T-helper 1 cell treated with Interleukin-12 subunit alpha and Interleukin-12 subunit beta and Interleukin-4 antibody, amounts not matched to agents 30 μg/mL and 1 μg/mL, for 36 hours (primary cell): Measurements from ENCODE around the gene FBXL22.

Source experiments
- H3K27ac Mint-ChIP-seq: one replicate; pipeline ENCODE4 v1.8.0; 2021; ENCODE audit warnings: mild to moderate bottlenecking, mixed read lengths
- H3K27me3 Mint-ChIP-seq: one replicate; pipeline ENCODE4 v1.8.0; 2021; ENCODE audit warnings: low read depth, mixed read lengths
- H3K36me3 Mint-ChIP-seq: one replicate; pipeline ENCODE4 v1.8.0; 2021; ENCODE audit warnings: low read depth, mixed read lengths
- H3K4me1 Mint-ChIP-seq: one replicate; pipeline ENCODE4 v1.8.0; 2021; ENCODE audit warnings: low read depth, mixed read lengths
- H3K4me3 Mint-ChIP-seq: one replicate; pipeline ENCODE4 v1.8.0; 2021; ENCODE audit warnings: mild to moderate bottlenecking, moderate library complexity, mixed read lengths
- H3K9me3 Mint-ChIP-seq: one replicate; pipeline ENCODE4 v1.8.0; 2021; ENCODE audit warnings: mixed read lengths

Gene FBXL22

DNA sequence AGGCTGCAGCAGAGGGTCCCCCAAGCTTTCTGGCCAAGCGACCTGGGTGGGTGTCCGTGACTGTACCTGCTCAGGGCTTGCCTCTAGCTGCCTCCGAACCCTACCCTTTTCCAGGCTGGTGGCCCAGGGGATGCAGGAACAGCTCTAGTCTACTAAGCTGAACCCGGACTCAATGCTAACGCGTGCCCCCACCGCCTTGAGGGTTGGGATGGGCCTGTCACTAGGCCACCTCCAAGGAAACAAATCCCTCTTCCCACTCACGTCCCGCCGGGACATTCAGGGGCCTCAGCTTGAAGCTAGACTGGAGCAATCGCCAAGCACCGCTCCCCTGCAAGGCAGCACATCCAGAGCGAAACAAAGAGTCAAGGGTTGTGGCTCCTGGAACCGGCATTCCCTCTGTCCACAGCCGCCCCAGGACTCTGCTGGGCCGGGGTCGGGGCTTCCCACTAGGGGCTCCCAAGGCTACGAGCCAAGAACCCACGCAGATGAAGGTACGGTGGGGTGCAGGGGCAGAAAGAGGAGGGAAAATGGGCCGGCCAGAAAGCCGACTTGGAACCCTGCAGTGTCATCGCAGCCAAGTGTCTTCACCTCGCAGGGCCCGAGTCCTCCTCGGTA is 2.9 kb downstream of the FBXL22 start:
- peaks cover 20% of the 10 kb centered on the region for H3K4me1 Mint-ChIP-seq
- H3K9me3 Mint-ChIP-seq, result no peaks in the 10 kb centered on the region
- H3K27me3 Mint-ChIP-seq, result no peaks in the 10 kb centered on the region
- H3K27ac Mint-ChIP-seq, result peak overlapping the region; percentile 68
- peak overlapping the region; percentile 79 for H3K4me3 Mint-ChIP-seq
- peaks cover 2% of the 10 kb centered on the region for H3K36me3 Mint-ChIP-seq

DNA sequence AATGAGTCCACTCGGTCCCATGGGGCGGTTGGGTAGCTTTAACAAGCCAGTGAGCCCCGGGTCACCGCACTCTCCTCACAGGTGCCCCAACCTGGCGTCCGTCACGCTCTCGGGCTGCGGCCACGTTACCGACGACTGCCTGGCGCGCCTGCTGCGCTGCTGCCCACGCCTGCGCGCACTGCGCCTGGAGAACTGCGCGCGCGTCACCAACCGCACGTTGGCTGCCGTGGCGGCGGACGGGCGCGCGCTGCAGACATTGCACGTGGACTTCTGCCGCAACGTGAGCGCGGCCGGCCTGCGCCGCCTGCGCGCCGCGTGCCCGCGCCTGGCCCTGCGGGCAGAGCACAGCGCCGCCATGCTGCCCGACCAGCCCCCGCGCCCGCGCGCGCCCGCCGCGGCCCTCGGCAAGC is 3.4 kb downstream of the FBXL22 start:
- Mint-ChIP-seq H3K4me1 (peaks cover 23% of the 10 kb centered on the region), H3K36me3 (peaks cover 3% of the 10 kb centered on the region), H3K9me3 (no peaks in the 10 kb centered on the region), H3K27me3 (no peaks in the 10 kb centered on the region), H3K27ac (peak overlapping the region; percentile 84), H3K4me3 (peak overlapping the region; percentile 89)

- H3K27me3 Mint-ChIP-seq, result no peaks in the 10 kb centered on the region
- H3K4me3 Mint-ChIP-seq, result peak overlapping the region; percentile 89
- H3K4me1 Mint-ChIP-seq, result peaks cover 23% of the 10 kb centered on the region
- no peaks in the 10 kb centered on the region for H3K9me3 Mint-ChIP-seq
- H3K27ac Mint-ChIP-seq, result peak overlapping the region; percentile 84
- peaks cover 7% of the 10 kb centered on the region for H3K36me3 Mint-ChIP-seq
These were observed 4.0 kb downstream of the FBXL22 start for GRCh38 chr15:63601026-63601703.

DNA sequence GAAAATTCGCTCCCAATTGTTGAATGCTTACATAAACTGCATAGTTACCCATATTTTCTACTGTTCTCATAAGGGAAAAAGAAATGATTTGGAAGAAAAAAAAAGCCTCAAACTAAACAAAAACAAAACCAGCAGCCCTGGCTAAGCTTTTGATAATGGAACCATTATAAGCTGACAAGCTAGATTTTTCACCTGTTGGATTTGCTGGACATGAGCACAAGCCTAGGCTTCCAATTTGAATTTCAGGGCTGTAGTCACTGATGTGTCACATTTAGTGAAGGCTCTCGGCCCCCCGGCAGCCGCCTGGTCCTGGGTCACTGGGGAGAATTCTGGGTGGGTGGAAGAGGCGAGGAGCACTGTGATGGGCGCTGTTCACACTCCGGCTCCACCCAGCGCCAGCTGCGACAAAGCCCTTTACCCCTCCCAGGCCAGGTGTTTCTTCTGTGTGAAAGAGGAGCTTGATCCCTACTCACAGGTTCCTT is 4.6 kb downstream of the FBXL22 start:
- Mint-ChIP-seq H3K36me3 (peaks cover 7% of the 10 kb centered on the region), H3K27me3 (no peaks in the 10 kb centered on the region), H3K9me3 (no peaks in the 10 kb centered on the region), H3K4me3 (peak overlapping the region; percentile 89), H3K27ac (peak overlapping the region; percentile 69), H3K4me1 (peaks cover 27% of the 10 kb centered on the region)

DNA sequence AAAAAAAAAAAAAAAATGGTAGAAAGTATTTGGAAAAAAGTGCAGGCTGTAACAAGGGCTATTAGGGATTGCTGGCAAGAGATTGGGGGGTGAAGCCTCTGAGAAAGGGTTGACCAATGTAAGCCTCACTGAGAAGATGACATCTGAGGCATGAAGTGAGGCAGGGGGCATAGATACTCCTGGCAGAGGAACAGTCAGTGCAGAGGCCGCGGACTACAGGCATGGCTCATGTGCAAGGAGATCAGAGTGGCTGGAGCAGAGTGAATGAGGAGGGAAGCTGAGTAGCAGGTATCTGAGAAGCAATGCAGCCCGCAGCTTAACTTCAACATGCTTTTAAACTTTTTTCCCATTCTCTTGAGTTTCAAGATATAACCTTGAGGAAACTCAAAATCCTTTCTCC is 5.4 kb downstream of the FBXL22 start:
- Mint-ChIP-seq H3K36me3 (peaks cover 7% of the 10 kb centered on the region), H3K4me3 (peak overlapping the region; percentile 66), H3K27ac (peak overlapping the region; percentile 26), H3K9me3 (no peaks in the 10 kb centered on the region), H3K4me1 (peaks cover 29% of the 10 kb centered on the region), H3K27me3 (no peaks in the 10 kb centered on the region)

- Mint-ChIP-seq H3K9me3 (no peaks in the 10 kb centered on the region), H3K27me3 (no peaks in the 10 kb centered on the region), H3K4me3 (no peak overlapping the region), H3K36me3 (peaks cover 12% of the 10 kb centered on the region), H3K27ac (no peak overlapping the region), H3K4me1 (peaks cover 29% of the 10 kb centered on the region)
These were observed 6.3 kb downstream of the FBXL22 start for GRCh38 chr15:63603516-63603915.

GRCh38 chr15:63604281-63604680 is 7.1 kb downstream of the FBXL22 start:
- Mint-ChIP-seq H3K36me3 (peaks cover 17% of the 10 kb centered on the region), H3K4me3 (no peak overlapping the region), H3K4me1 (peaks cover 33% of the 10 kb centered on the region), H3K27me3 (no peaks in the 10 kb centered on the region), H3K27ac (no peak overlapping the region), H3K9me3 (no peaks in the 10 kb centered on the region)

- Mint-ChIP-seq H3K36me3 (peaks cover 18% of the 10 kb centered on the region), H3K4me3 (no peak overlapping the region)
These were observed 7.8 kb downstream of the FBXL22 start for GRCh38 chr15:63605036-63605435.

GRCh38 chr15:63605816-63606215 is 8.6 kb downstream of the FBXL22 start:
- Mint-ChIP-seq H3K27ac (peak overlapping the region; percentile 89), H3K4me3 (peak overlapping the region; percentile 43), H3K4me1 (peaks cover 44% of the 10 kb centered on the region), H3K27me3 (no peaks in the 10 kb centered on the region), H3K9me3 (no peaks in the 10 kb centered on the region), H3K36me3 (peaks cover 22% of the 10 kb centered on the region)

More at GRCh38 chr15:63605036-63605435, 7.8 kb downstream of the FBXL22 start:
- Mint-ChIP-seq H3K27me3 (no peaks in the 10 kb centered on the region), H3K9me3 (no peaks in the 10 kb centered on the region), H3K27ac (no peak overlapping the region), H3K4me1 (peaks cover 36% of the 10 kb centered on the region)

DNA sequence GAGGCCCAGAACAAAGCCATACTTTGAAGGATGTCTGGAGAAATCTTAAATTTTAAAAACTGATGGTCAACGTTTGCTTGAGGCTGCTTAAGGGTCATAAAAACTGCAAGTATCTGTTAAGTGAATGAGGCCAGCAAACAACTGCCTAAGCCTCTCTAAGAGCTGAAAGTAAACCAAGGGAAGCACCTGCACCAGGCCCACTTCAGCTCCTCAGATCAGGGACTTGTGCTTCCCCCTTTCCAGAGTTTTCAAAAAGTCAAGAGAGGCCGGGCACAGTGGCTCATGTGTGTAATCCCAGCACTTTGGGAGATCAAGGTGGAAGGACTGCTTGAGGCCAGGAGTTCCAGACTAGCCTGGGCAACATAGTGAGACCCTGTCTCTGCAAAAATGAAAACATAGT is 9.1 kb downstream of the FBXL22 start:
- peak overlapping the region; percentile 89 for H3K27ac Mint-ChIP-seq
- peak overlapping the region; percentile 43 for H3K4me3 Mint-ChIP-seq
- H3K27me3 Mint-ChIP-seq, result no peaks in the 10 kb centered on the region
- H3K36me3 Mint-ChIP-seq, result peaks cover 25% of the 10 kb centered on the region
- no peaks in the 10 kb centered on the region for H3K9me3 Mint-ChIP-seq
- peaks cover 46% of the 10 kb centered on the region for H3K4me1 Mint-ChIP-seq

GRCh38 chr15:63608989-63609388 is 11.8 kb downstream of the FBXL22 start:
- Mint-ChIP-seq H3K36me3 (peaks cover 35% of the 10 kb centered on the region), H3K9me3 (no peaks in the 10 kb centered on the region), H3K4me1 (peaks cover 38% of the 10 kb centered on the region), H3K27ac (no peak overlapping the region), H3K27me3 (no peaks in the 10 kb centered on the region), H3K4me3 (no peak overlapping the region)

DNA sequence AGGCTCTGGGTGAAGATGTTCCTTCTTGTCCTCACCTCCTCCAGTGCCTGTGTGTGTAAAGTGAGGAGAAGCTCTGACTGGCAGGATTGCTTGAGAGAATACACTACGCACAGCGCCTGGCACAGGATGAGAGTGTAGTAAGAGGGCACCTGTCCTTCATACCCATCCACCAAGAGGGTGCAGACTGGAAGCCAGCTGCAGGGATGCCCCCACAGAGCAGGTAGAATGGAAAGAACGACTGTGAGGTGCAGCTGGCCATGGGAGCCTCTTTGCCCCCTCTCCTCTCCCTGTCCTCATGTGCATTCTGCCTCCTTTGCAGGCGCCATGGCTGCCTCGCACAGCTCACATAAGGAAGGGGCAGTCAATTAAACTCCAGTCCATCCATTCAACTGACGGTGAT is 12.3 kb downstream of the FBXL22 start:
- peaks cover 39% of the 10 kb centered on the region for H3K36me3 Mint-ChIP-seq

DNA sequence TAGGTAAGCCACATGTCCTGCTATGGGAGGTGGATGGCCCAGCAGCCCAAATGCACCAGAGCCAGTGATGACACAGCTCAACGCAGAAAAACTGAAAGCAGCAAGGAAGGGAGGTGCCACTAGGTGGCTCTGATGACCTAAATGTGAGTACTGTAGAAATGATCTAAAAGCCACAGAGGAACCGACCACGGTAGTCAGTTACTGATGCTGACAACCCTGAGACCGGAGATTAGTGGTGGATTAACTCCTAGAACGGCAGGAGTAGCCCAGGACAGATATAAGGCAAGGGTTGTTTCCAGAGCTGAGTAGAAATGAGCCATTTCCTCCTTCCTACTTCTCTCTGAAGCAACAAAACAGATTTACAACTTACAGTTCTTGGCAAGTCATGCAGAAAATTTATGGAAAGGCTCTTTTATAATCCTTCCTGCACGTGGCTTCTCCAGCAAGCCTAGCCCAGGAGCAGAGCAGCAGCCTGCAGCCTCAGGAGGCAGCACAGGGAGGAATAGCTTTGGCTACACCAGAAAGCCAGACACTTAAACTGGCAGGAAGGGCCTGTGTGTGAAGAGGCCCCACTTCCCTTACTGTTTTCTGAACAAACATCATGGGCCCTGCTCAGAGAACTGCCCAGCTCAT is 13.1 kb downstream of the FBXL22 start:
- Mint-ChIP-seq H3K27me3 (no peaks in the 10 kb centered on the region), H3K4me3 (peak overlapping the region; percentile 53)

More for the DNA sequence above, 12.3 kb downstream of the FBXL22 start:
- H3K27me3 Mint-ChIP-seq, result no peaks in the 10 kb centered on the region
- H3K4me1 Mint-ChIP-seq, result peaks cover 38% of the 10 kb centered on the region
- H3K27ac Mint-ChIP-seq, result no peak overlapping the region
- no peaks in the 10 kb centered on the region for H3K9me3 Mint-ChIP-seq
- no peak overlapping the region for H3K4me3 Mint-ChIP-seq

DNA sequence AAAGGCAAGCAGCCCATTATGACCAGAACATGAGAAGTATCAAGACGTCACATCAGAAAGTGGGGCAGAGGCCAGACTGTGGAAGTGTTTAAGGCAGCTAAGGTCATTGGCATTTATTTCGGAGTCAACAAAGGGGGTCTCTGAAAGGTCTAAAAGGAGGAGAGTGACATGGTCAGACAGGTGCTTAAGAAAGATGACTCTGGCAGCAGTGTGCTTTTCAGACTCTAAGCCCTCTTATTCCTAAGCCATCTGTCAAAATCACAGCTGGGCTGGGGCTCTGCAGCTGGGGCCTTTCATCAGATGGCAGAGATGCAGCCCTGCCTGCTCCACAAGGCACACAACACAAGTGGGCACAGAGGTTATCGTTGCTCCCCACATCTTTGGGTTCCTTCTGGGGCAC is 14.0 kb downstream of the FBXL22 start:
- no peaks in the 10 kb centered on the region for H3K9me3 Mint-ChIP-seq
- H3K4me3 Mint-ChIP-seq, result no peak overlapping the region
- peaks cover 46% of the 10 kb centered on the region for H3K36me3 Mint-ChIP-seq
- peaks cover 26% of the 10 kb centered on the region for H3K4me1 Mint-ChIP-seq
- no peaks in the 10 kb centered on the region for H3K27me3 Mint-ChIP-seq
- peak overlapping the region; percentile 91 for H3K27ac Mint-ChIP-seq

More for the DNA sequence above, 13.1 kb downstream of the FBXL22 start:
- Mint-ChIP-seq H3K36me3 (peaks cover 45% of the 10 kb centered on the region), H3K4me1 (peaks cover 34% of the 10 kb centered on the region), H3K9me3 (no peaks in the 10 kb centered on the region), H3K27ac (peak overlapping the region; percentile 91)

GRCh38 chr15:63612300-63612699 is 15.1 kb downstream of the FBXL22 start:
- H3K36me3 Mint-ChIP-seq, result peaks cover 52% of the 10 kb centered on the region

More at GRCh38 chr15:63612300-63612699, 15.1 kb downstream of the FBXL22 start:
- H3K27ac Mint-ChIP-seq, result no peak overlapping the region
- no peak overlapping the region for H3K4me3 Mint-ChIP-seq
- H3K9me3 Mint-ChIP-seq, result no peaks in the 10 kb centered on the region
- H3K27me3 Mint-ChIP-seq, result no peaks in the 10 kb centered on the region
- H3K4me1 Mint-ChIP-seq, result peaks cover 21% of the 10 kb centered on the region
